HEK293 (cell line): ENCODE results near the gene TEP1.
"Not testable (repeated sequence)": the region's sequence is repeated elsewhere in the genome, so short reads cannot be mapped to it uniquely, and the experiment has no call there.

ENCODE experiments used
- CTCF ChIA-PET: fragments of 350-600 bp; formaldehyde crosslinking; extraction: SDS; loops from one replicate; lab custom pipeline; 2021; ENCODE audit warnings: antibody characterized with exemption; lab: Yijun Ruan, JAX
- POLR2A ChIA-PET: fragments of 300-600 bp; formaldehyde crosslinking; extraction: SDS; loops from one replicate; lab custom pipeline; 2020; ENCODE audit warnings: antibody characterized with exemption, inconsistent platforms; lab: Yijun Ruan, JAX
- H3K27ac ChIP-seq: fragments of 200-500 bp; sonication (Bioruptor generic); 2 replicates; pipeline ENCODE4 v1.5.1; 2014; ENCODE audit warnings: low read depth, low read length, control low read depth, inconsistent platforms; ENCODE audit errors: extremely low read depth
- H3K36me3 ChIP-seq, 2 experiments: fragments of 200-500 bp in 1 of 2; sonication (Bioruptor generic) in 1 of 2; 1 replicate in 1 of 2; 2 replicates in 1 of 2; pipeline ENCODE4 v1.5.1; 2014 to 2017; ENCODE audit warnings: inconsistent platforms in 2 of 2, low read length in 2 of 2; ENCODE audit not compliant: control insufficient read depth in 2 of 2, insufficient read depth in 1 of 2
- H3K4me1 ChIP-seq: fragments of 200-500 bp; sonication (Bioruptor generic); 2 replicates; pipeline ENCODE4 v1.5.1; 2014; ENCODE audit warnings: mild to moderate bottlenecking, low read length, inconsistent platforms; ENCODE audit not compliant: control insufficient read depth, insufficient read depth
- H3K4me3 ChIP-seq: 2 replicates; pipeline ENCODE4 v1.5.1; 2011; ENCODE audit warnings: low read depth, mild to moderate bottlenecking, control low read depth, low read length, moderate library complexity
- H3K9me3 ChIP-seq: fragments of 200-500 bp; sonication (Bioruptor generic); 2 replicates; pipeline ENCODE4 v1.5.1; 2014; ENCODE audit warnings: low read depth, low read length, inconsistent platforms; ENCODE audit not compliant: control insufficient read depth, insufficient read depth
- AEBP2 ChIP-seq: fragments of 450-650 bp; formaldehyde crosslinking; IDR thresholded peaks from 2 replicates; pipeline ENCODE4 v1.5.1; 2016; ENCODE audit warnings: missing biosample characterization, missing genetic modification characterization, borderline replicate concordance
- HOXC10 ChIP-seq: sonication (generic); formaldehyde crosslinking; IDR thresholded peaks from 2 replicates; pipeline ENCODE4 v1.8.1; 2023; ENCODE audit warnings: mild to moderate bottlenecking, missing genetic modification reagents
- KLF1 ChIP-seq: fragments of 450-650 bp; formaldehyde crosslinking; IDR thresholded peaks from 2 replicates; pipeline ENCODE4 v1.5.1; 2016; ENCODE audit warnings: missing biosample characterization, missing genetic modification characterization
- ZBTB11 ChIP-seq: fragments of 450-650 bp; formaldehyde crosslinking; conservative IDR thresholded peaks from 2 replicates; pipeline ENCODE4 v1.5.1; 2016; ENCODE audit warnings: low read depth, missing biosample characterization, missing genetic modification characterization
- ZBTB8A ChIP-seq: fragments of 450-650 bp; formaldehyde crosslinking; IDR thresholded peaks from 2 replicates; pipeline ENCODE4 v1.5.1; 2016; ENCODE audit warnings: missing biosample characterization, missing genetic modification characterization
- ZNF121 ChIP-seq: fragments of 450-650 bp; formaldehyde crosslinking; IDR thresholded peaks from 2 replicates; pipeline ENCODE4 v1.5.1; 2016; ENCODE audit warnings: missing biosample characterization, missing genetic modification characterization
- ZNF132 ChIP-seq: fragments of 450-650 bp; formaldehyde crosslinking; IDR thresholded peaks from 2 replicates; pipeline ENCODE4 v1.5.1; 2017; ENCODE audit warnings: missing biosample characterization, missing genetic modification characterization, borderline replicate concordance
- ZNF37A ChIP-seq: fragments of 450-650 bp; IDR thresholded peaks from 2 replicates; pipeline ENCODE4 v1.5.1; 2018; ENCODE audit warnings: missing biosample characterization, missing genetic modification characterization
- ZNF639 ChIP-seq: fragments of 450-650 bp; formaldehyde crosslinking; IDR thresholded peaks from 2 replicates; pipeline ENCODE4 v1.5.1; 2016; ENCODE audit warnings: missing biosample characterization, missing genetic modification characterization
- ZNF777 ChIP-seq: fragments of 450-650 bp; formaldehyde crosslinking; IDR thresholded peaks from 2 replicates; pipeline ENCODE4 v1.5.1; 2017; ENCODE audit warnings: missing biosample characterization, missing genetic modification characterization, borderline replicate concordance
- TF ChIP-seq, protein P1 (sequence below): fragments of 450-650 bp; formaldehyde crosslinking; IDR thresholded peaks from 2 replicates; pipeline ENCODE4 v1.5.1; 2017; ENCODE audit warnings: missing biosample characterization, missing genetic modification characterization
- TF ChIP-seq, protein P2 (sequence below): fragments of 450-650 bp; formaldehyde crosslinking; IDR thresholded peaks from 2 replicates; pipeline ENCODE4 v1.5.1; 2016; ENCODE audit warnings: missing biosample characterization, missing genetic modification characterization

The TEP1 gene

DNA sequence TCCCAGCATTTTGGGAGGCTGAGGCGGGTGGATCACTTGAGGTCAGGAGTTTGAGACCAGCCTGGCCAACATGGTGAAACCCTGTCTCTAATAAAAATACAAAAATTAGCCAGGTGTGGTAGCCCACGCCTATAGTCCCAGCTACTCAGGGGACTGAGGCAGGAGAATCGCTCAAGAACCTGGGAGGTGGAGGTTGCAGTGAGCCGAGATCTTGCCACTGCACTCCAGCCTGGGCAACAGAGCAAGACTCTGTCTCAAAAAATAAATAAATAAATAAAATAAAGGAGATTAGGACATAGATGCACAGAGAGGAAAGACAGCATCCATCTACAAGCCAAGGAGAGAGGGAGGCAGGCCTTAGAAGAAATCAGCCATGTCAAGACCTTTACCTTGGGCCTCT is 72.3 kb downstream of the TEP1 start:
- H3K27ac ChIP-seq, H3K4me1 ChIP-seq, H3K9me3 ChIP-seq, H3K4me3 ChIP-seq: not testable (repeated sequence)
- POLR2A ChIA-PET: interaction anchor here (1.2 to 3.4 kb wide), 4 partner anchors 8 to 121 kb away, joined by 3 to 57 read pairs (median 18); partner anchors contain the start of genes CCNB1IP1, PIP4P1 and TEP1
- H3K36me3 ChIP-seq: peaks cover 8 to 13% of the 10 kb centered on the region in 2 experiments
- CTCF ChIA-PET: interaction anchor here (1.8 to 6.4 kb wide), 2 partner anchors 9 to 13 kb away, joined by 5 to 67 read pairs; no protein-coding TSS in a partner anchor
- 0 out of 2 replicates have a peak, but pooled peaks have one; percentile 13 for TF ChIP-seq KLF1
- peak; percentile 84 for TF ChIP-seq ZNF121 (tag by site-specific recombination)

DNA sequence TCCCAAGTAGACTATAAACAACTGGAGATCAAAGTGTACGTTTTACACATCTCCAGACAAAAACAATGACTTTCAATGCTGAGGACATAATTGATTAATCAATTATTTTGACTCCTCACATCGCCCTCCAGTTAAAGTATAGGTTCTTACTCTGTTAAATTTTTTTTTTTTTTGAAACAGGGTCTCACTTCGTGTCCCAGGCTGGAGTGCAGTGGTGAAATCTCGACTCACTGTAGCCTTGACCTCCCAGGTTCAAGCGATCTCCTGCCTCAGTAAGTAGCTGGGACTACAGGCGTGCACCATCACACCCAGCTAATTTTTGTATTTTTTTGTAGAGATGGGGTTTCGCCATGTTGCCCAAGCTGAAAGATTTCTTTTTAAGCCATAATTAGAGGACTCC is 79.3 kb downstream of the TEP1 start:
- H3K9me3 ChIP-seq: no peaks in the 10 kb centered on the region
- peaks cover 0 to 9% of the 10 kb centered on the region in 2 experiments; a peak in 2 of 3 replicates for H3K36me3 ChIP-seq
- H3K4me3 ChIP-seq: no peak overlapping the region
- no peak overlapping the region for H3K27ac ChIP-seq
- POLR2A ChIA-PET: interaction anchor here (3.7 kb wide), 1 partner anchor 8 kb away, joined by 57 read pairs; the partner anchor contains the start of gene PARP2
- CTCF ChIA-PET: interaction anchor here (0.6 kb wide), 1 partner anchor 114 kb away, joined by 4 read pairs; no protein-coding TSS in a partner anchor
- TF ChIP-seq ZNF132 (tag by site-specific recombination): no peak
- TF ChIP-seq AEBP2: no peak
- TF ChIP-seq, protein P1, sequence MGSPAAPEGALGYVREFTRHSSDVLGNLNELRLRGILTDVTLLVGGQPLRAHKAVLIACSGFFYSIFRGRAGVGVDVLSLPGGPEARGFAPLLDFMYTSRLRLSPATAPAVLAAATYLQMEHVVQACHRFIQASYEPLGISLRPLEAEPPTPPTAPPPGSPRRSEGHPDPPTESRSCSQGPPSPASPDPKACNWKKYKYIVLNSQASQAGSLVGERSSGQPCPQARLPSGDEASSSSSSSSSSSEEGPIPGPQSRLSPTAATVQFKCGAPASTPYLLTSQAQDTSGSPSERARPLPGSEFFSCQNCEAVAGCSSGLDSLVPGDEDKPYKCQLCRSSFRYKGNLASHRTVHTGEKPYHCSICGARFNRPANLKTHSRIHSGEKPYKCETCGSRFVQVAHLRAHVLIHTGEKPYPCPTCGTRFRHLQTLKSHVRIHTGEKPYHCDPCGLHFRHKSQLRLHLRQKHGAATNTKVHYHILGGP (tag by site-specific recombination): no peak
- no peak for TF ChIP-seq HOXC10 (CRISPR knock-in tag)
- TF ChIP-seq ZNF639 (tag by site-specific recombination): no peak
- TF ChIP-seq, protein P2, sequence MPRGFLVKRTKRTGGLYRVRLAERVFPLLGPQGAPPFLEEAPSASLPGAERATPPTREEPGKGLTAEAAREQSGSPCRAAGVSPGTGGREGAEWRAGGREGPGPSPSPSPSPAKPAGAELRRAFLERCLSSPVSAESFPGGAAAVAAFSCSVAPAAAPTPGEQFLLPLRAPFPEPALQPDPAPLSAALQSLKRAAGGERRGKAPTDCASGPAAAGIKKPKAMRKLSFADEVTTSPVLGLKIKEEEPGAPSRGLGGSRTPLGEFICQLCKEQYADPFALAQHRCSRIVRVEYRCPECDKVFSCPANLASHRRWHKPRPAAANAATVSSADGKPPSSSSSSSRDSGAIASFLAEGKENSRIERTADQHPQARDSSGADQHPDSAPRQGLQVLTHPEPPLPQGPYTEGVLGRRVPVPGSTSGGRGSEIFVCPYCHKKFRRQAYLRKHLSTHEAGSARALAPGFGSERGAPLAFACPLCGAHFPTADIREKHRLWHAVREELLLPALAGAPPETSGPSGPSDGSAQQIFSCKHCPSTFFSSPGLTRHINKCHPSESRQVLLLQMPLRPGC (tag by site-specific recombination): no peak
- no peak for TF ChIP-seq ZNF777
- TF ChIP-seq ZBTB8A (tag by site-specific recombination): no peak
- TF ChIP-seq ZBTB11: no peak
- no peak for TF ChIP-seq ZNF37A (tag by site-specific recombination)
- H3K4me1 ChIP-seq: peaks cover 6% of the 10 kb centered on the region
